GM11168 (cell line): ENCODE data around the gene ACAD11.
"Not testable (repeated sequence)": the region's sequence is repeated elsewhere in the genome, so short reads cannot be mapped to it uniquely, and the experiment has no call there.

ENCODE experiments used
- in situ Hi-C: fragments of 300-500 bp; cut with MboI; formaldehyde crosslinking; loops from one replicate; pipeline ENCODE4 v1.12.0; 2022; ENCODE audit warnings: low sequenced_read_pairs; ENCODE audit not compliant: unreplicated experiment

ACAD11 gene

DNA sequence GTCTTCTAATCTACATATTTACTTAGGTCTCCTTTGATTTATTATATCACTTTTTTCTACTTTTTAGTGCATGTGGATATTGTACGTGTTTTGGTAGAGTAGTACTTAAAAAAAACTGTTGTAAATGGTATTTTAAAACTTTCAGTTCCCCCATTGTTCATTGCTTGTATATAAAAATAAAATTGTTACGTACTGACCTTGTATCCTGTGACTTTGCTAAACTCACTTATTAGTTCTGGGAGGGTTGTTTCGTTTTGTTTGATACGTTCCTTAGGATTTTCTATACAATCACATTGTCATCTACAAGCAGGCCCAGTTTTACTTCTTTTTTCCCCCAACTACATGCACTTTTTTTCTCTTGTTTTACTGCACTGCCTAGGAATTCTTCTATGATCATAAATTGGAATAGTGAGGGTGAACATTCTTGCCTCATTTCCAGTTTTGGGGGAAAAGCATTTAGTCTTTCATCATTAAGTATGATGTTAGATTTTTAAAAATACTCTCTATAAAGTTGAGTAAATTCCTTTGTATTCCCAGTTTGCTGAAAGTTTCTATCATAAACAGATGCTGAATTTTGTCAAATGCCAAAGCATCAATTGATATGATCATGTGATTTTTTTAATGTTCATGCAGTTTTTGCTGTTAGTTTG lies 96.1 kb downstream of the ACAD11 start:
- in situ Hi-C loops, result no loop called here

DNA sequence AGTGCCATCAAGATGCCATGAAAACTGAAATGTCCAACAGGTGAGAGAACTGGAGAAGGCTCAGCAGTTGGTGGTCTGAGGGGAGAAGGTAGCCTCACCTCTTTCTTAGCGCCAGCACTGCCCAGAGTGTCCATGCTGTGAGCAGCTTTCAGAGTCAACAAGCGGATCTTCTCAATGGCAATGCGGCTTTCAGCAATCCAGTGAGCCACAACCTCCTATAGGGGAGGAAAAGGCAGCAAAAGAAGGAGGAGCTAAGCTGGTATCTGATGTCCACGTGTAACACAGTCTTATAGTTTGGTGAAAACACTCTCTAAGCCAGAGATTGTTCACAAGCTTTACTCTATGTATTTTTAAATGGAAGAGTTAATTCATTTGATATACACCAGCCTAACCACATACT lies 98.6 kb downstream of the ACAD11 start:
- in situ Hi-C loops, result no loop called here

DNA sequence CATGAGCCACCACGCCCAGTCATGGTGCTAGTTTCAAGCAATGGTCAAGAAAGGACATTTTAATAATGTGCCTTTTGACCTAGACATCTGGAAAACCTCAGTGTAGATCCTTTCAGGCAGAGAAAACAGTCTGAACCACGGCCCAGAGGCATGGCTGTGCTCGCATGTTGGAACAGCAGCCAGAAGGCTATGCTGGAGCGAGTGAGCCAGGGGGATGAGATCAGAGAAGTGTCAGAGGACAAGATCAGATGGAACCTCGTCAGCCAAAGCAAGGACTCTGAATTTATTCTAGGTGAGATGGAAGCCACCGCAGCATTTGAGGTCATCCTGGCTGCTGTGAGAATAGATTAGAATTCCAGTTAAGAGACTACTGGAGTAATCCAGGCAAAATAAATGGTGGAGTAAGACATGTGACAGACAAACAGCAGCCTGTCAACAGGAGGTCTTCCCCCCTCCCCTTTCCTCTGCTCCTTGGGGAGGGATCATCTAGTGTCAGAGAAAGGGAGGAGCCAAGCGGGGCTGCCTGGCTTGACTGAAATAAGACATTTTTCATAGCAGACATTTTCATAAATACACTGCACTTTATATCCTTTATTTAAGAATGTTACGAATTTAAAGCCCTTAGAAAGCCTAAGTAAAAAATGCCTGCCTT lies 103.0 kb downstream of the ACAD11 start:
- in situ Hi-C loops, result no loop called here

DNA sequence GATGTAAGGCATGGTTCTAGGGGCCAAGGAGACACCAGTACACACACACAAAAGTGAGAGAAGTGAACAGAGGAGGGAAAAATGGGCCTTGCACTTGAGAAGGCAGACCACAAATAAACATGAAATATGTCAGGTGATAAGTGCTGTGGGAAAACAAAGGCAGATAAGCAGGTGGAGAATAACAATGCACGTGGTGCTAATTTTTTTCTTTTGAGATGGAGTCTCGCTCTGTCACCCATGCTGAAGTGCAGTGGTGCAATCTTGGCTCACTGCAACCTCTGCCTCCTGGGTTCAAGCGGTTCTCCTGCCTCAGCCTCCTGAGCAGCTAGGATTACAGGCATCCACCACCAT lies 103.6 kb downstream of the ACAD11 start:
- in situ Hi-C loops, result not testable (repeated sequence)

DNA sequence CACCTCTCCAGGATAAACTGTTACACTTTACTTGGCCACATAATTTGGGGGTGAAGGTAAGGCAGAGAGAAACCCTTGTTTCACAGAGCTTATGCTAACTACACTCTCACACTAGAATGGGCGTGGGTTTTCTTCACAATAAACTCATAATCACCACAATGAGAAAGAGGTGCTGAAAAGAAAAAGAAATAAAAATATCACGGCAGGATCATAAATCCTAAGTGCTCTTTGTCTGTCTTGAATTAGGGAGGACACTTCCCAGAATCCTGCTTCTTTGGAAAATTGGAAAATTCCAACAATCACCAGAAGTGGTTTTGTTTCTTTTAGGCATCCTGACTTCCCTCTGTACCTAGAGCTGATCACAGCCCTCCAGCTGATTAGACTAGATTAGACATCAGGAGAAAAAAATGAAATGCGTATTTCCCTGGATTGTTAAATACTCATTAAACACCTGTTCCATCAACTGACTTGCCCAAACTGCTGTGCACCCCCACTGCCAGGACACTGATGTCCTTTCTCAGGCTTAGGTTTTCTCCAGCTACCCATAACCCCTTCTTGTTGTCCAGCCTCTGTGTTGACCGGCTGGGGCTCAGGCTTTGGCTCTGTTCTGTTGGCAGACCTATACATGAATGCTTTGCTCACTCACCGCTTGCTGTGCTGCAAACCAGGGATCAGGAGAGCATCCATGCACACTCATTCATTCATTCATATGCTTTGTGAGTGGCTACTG lies 104.1 kb downstream of the ACAD11 start:
- in situ Hi-C loops, result no loop called here

DNA sequence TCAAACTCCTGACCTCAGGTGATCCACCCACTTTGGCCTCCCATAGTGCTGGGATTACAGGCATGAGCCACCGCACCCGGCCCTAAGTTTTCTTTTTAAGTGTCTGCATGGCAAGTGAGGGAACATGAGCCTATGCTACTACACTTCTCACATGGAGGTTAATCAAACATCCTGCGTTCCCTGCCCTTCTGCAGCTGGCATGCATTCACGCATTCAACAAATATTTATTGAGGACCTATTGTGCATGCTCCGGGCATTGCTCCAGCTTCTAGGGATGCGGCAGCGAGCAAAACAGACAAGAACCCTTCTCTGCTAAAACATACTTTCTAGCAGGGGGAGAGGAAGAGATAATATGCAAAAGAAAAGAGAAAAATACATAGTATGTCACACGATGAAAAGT lies 105.2 kb downstream of the ACAD11 start:
- in situ Hi-C loops, result no loop called here

DNA sequence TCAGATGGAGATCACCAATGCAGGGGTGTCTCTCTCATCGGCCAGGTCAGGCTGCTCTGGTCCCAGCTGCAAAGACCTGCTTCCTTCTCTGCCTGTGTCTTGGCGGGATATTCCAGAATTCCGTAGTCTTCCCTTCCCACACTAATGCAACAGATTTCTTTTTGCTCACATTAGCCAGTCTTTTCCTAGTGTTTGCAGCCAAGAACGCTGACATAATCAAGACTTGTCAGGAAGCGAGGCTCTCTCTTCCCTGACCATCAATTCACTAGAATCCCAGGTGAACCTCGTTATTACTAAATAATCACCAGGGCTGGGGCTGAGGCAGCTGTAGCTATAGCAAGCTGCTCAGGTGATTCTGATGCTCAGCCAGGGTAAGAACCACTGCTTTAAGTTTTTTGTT lies 105.8 kb downstream of the ACAD11 start:
- in situ Hi-C loops, result no loop called here

DNA sequence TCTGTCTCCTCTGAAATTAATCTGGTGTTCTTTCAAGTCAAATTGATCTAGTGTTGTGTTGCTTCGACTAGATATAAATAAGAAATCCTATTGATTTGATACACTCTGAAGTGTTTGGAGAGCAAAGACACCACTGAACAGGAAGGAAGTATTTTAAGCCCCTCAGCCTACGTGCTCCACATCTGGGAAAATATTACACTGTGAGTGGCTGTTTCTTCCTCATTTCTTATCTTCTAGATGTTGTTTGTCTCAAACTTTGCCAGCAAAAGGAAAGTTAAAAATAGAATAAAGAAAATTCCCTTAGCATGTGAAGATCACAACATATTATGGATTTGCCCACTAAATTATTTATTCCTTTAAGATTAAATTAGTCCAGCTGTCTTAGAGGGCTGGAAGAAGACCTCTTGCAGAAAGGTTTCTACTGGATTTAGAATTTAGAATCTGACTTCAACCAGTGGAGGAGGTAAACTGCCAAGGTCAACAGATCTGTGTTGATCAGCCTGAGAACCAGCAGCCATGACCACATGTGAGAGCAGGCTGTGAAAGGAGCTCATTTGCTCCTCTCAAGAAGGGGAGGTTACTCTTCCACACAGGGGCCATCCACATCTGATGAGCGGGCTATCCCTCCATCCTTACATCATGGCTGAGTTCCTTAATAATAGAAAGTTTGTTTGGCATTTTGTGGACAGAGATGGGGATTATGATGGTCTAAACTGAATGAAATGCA lies 108.9 kb downstream of the ACAD11 start:
- in situ Hi-C loops, result no loop called here

DNA sequence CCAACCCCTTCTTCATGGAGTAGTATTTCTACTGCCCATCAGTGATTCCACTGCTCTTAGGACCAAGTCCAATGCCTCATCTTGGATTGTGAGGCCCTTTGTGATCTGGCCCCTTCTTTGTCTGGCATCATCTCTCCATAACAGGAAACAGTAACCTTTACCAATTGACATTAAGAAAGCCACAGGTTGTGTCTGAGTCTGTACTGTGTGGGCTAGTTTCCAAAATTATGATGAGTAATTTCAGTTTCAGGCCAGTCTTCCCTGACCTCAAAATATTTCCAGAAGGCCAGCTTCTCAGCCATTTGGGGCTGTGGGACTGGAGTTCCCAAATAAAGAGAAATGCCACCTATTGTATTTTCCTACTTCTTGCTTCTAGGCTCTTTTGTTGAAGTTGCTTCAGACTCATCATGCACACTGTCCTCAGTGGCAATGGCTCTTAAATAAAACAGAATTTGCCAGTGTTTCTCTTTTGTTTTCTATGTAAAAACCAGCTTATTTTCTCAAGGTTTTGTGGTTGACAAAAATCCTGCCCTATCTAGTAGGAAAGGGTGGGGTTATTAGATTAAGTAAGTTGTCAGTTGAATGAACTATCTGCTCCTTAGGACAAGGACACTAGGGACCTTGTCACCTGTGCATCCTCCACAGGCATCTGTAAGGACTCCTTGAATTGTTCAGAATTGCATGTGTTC lies 109.6 kb downstream of the ACAD11 start:
- in situ Hi-C loops, result no loop called here

DNA sequence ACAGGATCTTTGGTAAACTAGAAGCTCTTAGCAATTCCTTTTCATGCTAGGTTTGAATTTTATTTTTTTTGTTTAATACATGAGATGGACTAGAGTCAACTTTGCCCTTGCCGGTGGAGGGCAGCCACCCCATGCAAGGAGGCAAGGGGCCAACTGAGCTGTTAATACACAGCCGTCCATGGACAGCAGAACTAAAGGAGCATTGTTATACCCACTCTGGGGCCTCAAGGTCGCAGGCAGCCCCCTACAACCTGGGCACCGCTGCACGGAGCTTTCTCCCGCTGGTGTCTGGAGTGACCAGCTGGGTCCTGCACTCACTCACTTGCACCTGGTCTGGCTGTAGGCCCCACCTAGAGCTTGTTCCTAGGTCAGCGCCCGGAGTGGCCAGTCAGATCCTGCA lies 110.4 kb downstream of the ACAD11 start:
- in situ Hi-C loops, result no loop called here

DNA sequence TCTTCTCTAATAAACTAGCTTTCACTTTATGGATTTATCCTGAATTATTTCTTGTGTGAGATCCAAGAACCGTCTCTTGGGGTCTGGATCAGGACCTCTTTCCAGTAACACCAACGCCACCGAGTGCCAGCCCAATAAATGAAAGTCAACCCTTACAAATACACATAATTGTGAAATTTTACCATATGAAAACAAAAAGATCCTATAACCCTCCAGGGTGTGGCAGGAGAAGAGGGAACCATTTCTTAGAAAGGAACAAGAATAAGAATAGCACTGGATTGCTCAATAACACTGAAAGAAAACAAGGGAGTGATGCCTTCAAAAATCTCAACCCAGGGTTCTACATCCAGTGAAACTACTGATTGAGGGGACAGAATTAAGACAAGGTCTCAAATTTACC lies 114.1 kb downstream of the ACAD11 start:
- in situ Hi-C loops, result no loop called here

DNA sequence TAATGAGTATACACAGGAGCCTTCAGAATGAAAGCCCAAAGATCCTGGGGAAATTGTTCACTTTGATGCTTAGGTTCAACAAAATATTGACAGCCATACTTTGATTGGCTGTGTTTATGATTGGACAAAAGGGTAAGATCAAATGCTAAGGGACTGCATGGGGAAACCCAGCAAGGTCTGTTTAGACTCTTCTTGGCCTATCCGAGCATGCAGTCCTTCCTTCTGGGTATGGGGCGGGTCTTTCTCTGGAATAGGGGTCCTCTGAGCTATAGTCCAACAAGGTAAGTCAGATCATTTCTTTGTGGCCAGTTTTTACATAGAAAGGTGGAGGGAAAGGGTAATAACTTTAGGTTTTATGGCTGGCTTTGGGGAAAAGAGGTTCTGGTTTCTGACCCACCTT lies 115.5 kb downstream of the ACAD11 start:
- in situ Hi-C loops, result no loop called here

DNA sequence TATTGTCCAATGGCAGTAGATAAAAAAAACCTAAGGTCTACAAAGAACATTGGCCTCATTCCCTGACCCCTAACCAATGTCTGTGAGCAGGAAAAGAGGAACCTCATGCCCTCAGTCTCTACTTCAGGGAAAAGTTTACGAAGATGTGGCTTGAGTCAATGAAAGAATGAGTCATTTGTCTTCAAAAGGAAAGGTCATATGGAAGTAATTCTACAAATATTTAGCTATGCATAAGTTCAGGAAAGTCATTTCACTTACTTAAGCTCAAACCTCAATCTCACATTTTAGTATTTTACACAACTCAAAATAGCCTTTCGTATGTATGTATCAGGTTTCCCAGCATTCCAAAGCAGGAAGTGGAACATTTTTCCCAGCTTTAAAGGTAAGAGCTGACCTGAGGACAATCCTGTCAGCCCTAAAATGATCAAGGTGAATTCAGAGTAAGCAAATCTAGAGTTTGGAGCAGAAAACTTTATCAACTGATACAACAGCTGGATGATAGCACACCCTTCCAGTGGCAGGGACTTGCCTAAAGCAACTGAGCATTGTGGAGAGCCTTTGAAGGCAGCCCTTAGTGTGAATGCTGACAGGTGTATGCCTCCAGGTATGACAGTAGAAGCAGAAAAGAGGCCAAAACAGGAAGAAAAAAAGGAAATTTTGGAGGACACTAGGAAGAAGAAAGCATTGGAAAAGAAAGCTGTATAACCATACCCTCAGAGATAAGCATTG lies 116.4 kb downstream of the ACAD11 start:
- in situ Hi-C loops, result no loop called here

DNA sequence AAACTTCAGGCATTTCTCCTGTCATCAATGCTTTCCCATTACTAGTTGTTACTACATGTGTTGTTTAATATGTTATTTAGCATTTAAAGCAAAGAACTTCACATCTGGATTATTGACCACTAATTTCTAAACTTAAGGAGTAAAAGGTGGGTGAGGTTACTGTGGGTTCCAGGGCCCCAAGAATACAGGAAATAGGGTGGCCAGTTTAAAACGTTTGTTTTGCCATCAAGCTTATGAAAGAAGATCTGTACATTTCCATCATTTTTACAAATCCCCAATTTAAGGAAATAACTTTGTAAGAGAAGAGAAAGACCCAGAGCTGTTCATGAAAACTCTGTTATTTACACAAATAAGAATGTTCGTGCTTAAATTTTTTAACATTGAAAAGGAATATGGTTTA lies 117.0 kb downstream of the ACAD11 start:
- in situ Hi-C loops, result no loop called here

DNA sequence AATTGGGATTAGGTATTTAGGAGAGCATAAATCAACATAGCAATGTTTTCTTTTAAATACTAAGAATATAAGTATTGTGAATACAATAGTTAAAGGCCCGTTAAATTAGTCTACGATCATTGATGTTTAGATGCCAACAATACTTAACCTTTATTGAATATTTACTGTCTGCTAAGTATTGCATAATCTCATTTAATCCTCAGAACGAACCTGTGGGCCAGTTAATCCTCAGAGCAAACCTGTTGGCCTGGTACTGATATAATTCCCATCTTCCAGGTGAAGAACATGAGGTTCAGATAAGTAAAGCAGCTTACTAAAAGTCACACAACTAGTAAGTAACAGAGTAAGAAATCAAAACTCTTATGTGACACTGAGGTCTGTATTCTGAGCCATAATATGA lies 119.9 kb downstream of the ACAD11 start:
- in situ Hi-C loops, result loop anchor here (5.0 kb wide), 1 partner anchor 108 kb away; no protein-coding TSS in a partner anchor

DNA sequence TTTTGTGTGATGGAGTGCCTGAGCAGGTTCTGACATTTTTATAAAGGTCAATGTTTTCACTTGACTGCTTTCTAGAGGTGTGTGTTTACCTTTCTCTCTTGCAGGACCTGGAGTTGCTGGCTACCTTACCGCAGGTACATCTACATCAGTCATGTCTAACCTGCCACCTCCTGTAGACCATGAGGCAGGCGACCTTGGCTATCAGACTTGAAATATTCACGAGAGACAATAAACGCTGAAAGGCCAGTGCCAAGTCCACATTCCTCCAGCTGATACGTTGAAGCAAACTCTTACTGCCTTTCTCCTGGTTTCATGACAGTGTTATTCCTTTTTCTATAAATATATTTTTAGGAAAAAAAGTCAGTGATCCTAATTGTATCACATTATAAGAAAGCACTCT lies 121.5 kb downstream of the ACAD11 start:
- in situ Hi-C loops, result loop anchor here (5.0 kb wide), 1 partner anchor 109 kb away; no protein-coding TSS in a partner anchor

DNA sequence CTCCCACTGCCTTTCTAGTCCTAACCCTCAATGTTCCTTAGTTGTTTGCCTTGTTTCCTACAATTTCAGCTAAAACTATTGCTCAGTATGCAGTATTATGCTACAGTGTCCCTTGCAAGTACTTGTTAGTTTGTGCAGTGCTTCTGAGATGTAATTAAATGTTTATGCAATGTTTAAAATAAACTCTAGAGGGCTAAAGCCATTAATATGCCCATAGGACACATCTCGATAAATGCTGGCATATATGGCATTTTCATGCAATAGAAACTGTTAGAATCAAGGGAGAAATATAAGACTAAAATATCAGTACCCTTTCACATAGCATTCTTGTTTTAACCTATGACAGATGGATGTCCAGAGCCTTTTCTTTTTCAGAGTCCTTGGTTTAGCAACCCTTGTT lies 122.3 kb downstream of the ACAD11 start:
- in situ Hi-C loops, result loop anchor here (5.0 kb wide), 1 partner anchor 110 kb away; no protein-coding TSS in a partner anchor

DNA sequence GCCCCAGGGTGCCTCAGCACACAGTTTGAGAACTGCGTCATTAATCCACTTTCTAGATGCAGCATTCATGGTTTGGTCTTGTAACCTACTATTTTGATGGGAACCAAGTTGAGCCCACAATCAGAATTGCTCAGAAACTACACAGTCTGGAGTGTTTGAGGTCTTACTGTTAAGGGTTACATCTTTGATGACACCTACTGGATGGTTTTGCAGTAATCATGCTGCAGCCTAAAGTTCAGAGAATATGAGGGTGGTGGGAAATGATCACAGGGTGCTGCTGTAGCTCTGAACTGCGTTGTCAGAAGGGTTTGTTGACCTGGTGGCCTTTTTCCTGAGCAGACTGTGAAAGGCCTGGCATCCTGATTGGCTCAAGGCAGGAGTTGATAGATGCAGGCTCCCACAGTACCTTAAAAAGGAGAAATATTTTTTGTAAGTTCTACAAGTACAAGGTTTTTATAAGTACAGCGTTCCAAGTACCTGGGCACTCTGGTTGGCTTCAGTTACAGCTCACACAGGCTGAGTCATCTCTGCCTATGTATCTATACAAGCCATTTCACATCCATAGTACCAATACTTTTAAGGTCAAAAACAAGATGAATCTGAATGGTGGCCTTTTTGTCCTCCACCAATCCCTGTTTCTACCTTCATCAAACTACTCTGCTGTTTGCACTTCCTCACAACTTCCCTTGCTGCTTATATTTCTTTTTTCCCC lies 123.0 kb downstream of the ACAD11 start:
- in situ Hi-C loops, result loop anchor here (5.0 kb wide), 1 partner anchor 111 kb away; no protein-coding TSS in a partner anchor
